NCI-H2107 treated with DMSO at 0.1 percent for 48 hours (cell line): ENCODE measurements around the gene SCAF1.

Experiments used
- DNase-seq: peaks from one replicate; lab custom pipeline; 2025; ENCODE audit not compliant: unreplicated experiment; lab: John Stamatoyannopoulos, UW

SCAF1 gene

DNA sequence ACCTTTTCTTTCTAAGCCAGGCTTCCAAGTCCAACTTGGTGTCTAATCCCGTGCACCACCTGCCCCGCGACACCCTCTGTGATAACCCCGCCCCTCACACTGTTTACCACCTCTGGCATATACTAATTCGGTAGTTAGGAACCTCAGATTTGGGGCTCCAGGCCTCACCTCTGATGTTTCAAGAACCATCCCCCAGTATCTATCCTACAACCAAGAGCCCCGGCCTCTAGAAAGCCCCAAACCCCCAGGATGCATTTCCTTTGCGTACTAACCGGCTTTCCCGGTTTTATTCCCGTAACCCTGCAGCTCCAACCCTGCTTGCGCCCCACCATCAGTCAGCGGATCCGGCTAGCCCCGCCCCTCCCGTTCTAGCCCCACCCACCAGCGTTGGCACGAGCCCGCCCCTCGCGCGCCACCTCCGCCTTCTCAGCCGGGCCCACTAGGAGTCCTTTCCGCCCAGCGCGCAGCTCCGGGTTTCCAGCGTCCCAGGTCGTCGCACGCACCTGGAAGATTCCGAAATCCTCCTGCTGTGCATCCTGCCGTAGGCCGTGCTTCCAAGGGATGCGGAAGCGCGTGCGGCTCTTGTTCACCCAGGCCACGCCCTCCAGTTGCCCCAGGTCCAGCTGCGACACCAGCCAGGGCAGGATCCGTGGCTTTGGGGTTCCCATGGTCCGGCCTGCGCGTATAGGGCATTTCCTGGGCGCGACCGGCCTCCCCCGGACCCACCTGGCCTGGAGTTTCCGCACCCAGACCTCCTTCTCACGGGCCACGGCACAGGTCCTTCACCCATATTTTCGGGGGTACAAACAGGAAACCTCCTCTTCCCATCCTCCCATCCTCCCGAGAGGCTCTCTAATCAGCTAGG lies 22.4 kb downstream of the SCAF1 start:
- DNase-seq: peak; percentile 70

DNA sequence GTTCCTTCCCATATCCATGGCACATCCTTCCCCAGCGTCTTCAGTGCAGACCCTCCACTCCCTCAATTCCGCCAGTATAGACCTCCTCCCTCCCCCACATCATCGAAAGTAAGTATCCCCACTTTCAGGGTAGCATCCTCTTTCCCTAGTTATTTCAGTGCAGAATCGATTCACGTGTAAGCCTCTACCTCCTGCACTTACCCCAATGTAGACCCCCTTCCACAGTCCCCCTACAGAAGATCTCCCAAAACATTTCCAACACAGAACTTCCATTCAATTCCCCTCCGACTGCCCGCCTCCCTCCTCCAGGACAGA lies 23.0 kb downstream of the SCAF1 start:
- DNase-seq: no peak

DNA sequence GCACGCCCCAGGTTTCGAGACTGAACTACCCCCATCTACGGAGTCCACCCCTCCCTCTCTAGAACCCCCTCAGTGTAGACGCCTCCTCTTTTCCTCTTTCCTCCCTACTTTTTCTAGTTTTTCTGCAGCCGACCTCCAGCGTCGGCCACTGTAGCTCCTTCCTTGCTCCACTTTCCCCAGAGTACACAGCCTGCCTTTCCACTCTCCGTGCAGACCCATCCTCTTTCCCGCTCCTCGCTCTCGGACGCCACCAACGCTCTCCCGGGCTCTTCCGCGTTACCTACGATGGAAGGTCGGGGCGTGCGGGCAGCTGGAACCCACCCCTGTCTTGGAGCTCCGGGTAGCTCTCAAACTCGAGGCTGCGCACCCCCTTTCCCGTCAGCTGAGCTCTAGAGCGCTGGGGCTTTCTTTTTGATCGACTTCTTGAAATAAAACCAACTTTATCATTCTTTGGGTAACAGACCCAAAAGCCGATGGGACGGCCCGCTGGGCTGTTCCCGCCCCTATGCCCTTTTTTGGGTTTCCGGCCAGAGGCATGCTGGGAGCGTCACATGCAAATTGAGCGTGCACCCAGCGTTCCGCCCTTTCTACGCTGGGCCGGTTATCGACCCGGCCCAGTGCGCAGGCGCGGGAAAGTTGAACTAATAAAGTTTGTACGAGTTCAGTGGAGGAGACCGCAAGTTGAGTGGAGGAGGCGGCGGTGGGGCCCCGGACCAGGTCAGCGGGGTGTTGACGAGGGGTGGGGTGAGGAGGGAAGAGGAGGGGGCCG lies 23.5 kb downstream of the SCAF1 start, which contains the start of the genes BCL2L12 and IRF3:
BCL2L12 (plus strand) TSS at position 583 of the 769 bp plus-strand sequence. CDS start 760 bp downstream, outside the sequence.
IRF3 (minus strand) TSS at position 507 of the 769 bp plus-strand sequence. CDS start 1,019 bp downstream, outside the sequence.
- DNase-seq: peak; percentile 91

DNA sequence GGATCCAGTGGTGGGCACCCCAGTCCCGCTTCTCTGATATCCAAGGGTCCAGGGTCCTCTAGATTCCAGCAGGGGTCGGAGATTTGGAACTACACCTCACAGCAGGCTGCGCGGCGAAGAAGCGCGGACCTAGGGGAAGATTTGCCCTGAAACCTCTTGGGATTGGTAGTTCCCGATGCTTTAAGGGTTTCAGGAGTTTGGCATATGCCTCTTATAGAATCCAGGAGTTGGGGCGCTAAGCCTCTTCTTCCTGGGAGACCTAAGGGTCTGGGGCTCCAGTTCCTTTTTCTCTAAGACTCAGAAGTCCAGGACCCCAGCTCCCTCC lies 24.1 kb downstream of the SCAF1 start:
- DNase-seq: no peak

DNA sequence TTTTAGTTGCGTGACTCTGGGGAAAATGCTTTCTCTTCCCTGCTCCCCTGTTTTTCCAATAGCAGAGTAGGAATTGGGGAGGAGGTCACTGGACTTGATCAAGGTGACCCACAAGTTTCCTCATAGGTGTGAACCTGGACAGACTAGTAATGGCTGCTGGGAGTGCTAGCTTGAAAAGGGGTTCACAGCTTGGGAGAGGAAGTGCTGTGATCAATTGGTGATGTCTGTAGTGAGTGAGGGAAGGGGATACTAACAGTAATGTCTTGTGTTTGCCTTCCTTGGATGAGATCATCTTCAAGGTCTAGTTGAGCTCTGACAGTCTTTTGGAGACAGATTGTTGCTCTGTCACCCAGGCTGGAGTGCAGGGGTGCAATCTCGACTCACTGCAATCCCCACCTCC lies 25.5 kb downstream of the SCAF1 start:
- no peak for DNase-seq

DNA sequence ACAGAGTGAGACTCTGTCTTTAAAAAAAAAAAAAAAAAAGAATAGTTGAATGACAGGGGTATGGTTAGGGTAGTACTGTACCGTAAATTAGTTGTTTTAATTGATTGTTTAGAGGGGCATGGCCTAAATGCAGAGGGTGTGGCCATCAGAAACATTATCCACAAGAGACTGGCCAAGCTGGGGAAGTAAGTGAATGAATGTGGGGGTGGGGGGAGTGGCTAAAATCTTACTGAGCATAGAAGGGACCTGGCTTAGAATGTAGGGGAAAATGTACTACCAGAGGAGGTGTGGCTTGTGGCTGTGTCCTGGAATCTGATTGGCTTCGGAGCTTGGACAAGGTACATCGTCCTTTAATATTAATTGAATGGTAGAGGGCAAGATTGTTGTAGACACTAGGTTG lies 27.5 kb downstream of the SCAF1 start:
- no peak for DNase-seq

DNA sequence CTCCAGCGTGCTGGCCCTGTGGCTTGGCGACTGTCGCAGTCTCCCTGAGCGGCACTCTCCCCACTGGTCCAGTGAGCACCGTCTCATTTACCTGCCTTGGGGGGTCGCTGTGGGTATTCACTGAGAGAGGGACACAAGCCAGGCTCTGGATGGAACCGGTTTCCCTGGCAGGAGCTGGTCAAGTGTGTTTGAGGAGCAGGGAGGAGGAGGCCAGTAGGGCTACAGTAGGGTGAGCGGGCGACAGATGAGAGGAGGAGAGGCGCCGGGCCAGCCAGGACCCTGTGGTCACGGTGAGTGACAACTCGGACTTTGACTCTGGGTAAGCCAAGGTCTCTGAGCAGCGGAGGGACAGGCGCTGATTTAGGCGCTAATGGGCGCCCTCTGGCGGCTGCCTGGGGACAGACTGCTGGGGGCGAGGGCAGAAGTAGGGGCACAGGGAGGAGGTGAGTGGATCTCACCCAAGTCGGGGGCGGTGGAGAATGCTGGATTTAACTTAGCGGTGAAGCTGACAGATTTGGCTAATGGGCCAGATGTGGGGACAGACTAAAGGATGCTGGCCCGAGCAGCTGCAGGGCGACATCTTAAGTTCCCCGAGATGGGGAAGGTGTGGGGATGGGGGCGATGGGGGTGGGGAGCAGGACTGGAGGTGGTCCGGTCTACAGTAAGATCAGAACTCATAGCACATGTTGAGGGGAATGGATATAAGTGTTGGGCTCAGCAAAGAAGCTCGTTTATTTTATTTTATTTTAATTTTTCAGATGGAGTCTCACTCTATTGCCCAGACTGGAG lies 30.3 kb downstream of the SCAF1 start:
- peak; percentile 46 for DNase-seq

DNA sequence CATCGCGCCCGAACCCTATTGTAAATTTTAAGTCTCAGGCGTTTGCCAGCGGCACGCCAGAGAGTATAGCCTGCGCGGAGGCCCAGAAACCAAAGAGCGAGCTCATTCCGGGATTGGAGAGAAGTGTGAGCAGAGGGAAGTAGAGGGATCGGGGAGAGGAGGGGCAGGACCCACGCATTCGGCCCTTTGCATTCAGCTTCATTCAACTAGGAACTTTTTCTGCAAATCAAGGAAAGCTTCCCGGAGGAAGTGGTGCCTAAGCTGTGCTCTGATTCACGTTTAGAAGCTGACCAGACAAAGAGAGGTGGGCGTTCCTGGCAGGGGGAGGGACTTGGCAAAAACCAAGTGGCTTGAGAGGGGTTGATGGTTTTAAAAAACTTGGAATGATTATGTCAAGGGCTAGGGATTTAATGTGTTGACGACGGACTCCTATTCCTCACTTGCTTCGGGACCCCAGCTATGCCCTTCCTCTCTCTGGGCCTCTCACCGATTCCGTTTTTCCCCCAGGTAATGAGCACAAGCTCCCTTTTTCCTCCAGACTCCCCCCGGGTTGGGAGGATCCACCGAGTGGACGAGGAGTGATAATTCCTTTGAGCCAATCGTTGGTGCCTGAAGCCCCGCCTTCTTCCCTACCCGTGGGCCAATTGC lies 34.3 kb downstream of the SCAF1 start:
- DNase-seq: peak; percentile 89

DNA sequence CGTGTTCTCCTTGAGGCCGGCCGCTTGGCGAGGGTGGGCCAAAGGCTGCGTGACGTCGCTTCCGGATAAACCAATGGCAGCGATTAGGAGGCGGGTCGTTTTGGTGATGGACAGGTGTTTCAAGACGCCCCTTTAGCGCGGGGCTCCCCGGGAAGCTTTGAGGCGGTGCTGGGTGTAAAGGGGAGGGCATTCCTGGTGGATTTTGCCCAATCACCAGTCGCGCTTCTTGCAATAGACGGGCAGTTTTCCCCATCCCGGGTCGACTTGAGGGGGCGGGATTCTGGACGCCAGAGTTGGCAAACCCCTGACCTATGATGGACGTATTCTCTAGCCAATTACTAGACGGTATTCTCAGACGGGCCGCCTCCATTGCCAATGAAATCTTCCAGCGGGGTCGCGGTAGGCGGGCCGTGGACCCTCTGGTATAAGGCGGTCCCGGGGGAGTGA lies 34.8 kb downstream of the SCAF1 start:
- DNase-seq: peak; percentile 100

DNA sequence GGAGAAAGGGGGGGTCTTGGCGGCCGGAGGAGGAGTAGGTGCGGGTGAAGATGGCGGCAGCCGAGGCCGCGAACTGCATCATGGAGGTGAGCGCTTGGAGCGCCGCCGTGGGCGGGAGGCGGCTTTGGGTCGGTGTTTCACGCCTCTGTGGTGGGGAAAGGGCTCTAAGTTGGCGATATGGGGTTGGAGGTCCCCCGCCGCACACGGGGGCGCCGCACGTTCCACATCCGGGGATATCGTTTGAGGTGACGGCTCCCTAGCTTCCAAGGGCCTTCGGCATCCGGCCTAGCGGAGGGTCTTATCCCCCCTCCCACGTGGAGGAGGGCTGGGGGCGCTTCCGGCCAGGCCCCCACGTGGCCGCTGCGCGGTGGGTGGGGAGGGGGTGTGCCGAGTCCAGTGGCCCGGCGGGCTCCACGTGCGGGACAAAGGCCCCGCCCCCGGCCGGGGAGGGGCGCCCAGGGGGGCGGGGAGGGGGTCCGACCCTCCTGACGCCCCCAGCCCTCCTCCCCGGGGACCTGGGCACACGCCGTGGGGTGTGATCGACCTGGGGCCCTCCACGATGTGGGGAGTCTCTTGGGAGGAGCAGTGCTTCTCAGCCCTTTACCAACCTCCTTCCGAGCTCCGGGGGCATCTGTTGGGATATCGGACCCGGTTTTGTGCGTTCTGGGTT lies 35.4 kb downstream of the SCAF1 start, which contains the start of gene PRMT1:
PRMT1 (plus strand) TSS at position 41 of the 670 bp plus-strand sequence; CDS start at position 51, 10 bp downstream.
- DNase-seq: no peak

DNA sequence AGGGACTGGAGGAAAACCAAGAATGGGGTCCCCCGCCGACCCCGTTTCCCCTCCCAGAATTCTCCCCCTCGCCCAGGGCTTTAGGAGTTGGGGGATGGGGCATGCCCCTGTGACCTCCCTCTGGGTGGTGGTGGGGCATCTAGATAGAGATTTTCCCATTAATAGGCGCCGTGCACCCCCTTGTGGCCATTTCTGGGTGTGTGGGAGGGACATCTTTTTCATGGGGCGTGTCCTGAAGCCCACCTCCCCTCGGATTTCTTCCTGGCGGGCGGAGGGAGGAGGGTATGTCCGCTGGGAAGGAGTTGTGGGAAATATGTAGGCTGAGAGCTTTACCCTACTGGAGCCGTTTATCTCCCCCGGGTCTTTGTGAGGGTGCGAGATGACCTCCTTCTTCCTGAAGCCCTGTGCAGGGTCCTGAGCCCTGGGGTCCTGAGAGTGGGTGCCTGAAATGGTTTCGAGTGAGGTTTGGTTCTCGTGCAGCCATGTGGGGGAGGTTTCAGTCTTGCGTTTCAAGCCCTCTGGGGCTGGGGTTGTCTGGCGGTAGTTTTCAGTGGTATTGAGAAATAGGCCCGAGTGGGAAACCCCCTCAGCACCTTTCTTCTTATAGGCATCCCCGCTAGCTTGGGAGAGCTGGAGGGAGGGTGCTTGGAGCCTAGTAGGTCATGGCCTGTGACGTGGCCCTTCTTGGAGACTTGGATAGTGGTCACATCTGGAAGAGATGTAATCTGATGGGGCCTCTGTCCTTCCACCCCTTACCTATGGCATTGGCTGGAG lies 36.1 kb downstream of the SCAF1 start:
- peak; percentile 32 for DNase-seq

DNA sequence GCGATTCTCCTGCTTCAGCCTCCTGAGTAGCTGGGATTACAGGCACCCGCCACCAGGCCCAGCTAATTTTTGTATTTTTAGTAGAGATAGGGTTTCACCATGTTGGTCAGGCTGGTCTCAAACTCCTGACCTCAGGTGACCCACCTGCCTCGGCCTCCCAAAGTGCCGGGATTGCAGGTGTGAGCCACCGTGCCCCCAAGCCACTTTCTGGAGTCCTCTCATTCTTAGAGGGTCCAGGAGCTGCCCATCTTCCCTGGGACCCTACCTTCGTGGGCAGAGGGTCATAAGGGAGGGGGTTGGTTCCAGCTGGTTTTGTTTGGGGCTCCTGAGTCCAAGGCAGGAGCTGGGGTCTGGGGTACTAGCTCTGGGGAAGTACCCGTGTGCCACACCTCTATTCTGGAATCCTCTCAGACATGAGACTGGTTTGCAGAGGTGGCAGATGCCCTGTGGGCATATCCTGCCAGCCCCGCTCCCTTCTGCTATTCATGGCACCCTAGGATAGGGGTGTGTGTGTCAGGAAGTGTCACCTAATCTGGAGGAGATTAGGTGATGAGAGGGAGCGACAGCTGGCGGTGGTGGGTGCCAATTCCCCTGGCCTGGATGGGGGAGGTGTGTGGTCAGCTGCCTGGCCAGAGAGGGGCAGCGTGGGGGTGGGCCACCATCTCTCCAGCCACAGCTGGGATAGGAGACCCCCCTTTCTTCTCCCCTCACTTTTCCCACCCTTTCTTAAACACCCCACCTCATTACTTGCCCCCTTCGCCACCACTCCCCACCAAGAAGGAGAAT lies 37.2 kb downstream of the SCAF1 start:
- no peak for DNase-seq

DNA sequence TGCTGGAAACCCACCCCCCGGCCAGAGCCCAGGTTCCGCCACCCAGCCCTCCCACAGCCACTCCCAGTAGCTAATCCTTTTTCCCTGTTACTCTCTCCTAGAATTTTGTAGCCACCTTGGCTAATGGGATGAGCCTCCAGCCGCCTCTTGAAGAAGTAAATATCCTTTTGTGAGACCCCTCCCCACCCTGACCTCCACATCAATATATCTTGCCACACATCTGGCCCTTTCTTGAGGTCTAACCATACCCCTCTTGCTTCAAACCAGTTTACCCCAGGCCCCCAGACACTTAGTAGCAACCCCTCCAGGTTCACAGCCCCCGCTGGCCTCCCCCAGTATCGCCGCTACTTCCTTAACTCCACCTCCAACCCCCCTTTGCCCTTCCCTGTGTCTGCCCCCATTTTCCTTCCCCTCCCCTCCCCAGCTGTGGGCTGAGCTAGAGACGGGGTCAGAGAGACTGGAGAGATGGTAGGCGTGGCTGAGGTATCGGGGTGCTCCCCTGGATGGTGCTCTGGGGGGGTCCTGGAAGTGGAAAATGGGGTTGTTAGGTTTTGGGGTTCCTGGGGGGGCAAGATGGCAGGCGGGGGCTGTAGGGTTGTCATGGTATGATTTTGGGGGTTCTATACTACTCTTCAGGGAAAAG lies 37.9 kb downstream of the SCAF1 start:
- no peak for DNase-seq

DNA sequence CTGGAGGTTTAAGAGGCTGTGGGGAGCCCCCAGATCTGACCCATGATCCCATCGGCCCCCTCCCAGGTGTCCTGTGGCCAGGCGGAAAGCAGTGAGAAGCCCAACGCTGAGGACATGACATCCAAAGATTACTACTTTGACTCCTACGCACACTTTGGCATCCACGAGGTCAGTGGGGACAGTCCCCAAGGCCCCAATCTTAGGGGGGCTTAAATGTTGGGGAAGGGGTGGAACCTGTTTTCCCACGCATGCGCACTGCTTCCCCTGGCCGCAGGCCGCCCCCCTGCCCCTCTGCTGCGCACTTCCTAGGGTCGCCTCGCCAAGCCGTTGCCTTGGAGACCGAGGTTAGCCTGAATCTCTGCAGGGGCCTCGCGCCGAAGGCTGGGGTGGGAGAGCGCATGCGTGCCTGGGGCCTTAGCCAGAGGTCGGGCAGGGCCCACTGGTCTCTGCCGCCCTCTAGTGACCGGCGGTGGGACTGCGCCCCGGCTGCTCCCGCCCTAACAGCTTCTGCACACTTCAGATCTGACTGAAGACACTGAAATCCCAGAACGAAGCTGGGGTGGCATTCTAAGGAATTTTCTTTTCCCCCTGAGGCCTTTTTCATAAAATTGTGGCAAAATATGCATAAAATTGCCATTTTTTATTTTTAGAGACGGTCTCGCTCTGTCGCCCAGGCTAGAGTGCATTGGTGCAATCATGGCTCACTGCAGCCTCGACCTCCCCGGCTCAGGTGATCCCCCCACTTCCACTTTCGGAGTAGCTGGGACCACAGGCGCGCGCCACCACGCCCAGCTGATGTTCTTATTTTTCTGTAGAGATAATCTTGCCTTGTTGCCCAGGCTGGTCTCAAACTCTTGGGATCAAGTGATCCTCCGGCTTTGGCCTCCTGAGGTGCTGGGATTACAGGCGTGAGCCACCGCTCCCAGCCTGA lies 38.7 kb downstream of the SCAF1 start:
- DNase-seq: peak; percentile 83

DNA sequence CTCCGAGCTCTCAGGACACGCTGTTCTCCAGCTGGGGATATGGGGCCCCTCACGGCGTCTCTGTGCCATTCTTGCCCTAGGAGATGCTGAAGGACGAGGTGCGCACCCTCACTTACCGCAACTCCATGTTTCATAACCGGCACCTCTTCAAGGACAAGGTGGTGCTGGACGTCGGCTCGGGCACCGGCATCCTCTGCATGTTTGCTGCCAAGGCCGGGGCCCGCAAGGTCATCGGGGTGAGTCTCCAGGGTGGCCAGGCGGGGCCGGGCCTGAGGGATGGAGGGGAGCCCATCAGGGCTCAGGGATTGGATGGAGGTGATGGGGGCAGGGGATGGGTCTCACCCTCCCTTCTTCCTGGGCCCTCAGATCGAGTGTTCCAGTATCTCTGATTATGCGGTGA lies 39.8 kb downstream of the SCAF1 start:
- DNase-seq: no peak

DNA sequence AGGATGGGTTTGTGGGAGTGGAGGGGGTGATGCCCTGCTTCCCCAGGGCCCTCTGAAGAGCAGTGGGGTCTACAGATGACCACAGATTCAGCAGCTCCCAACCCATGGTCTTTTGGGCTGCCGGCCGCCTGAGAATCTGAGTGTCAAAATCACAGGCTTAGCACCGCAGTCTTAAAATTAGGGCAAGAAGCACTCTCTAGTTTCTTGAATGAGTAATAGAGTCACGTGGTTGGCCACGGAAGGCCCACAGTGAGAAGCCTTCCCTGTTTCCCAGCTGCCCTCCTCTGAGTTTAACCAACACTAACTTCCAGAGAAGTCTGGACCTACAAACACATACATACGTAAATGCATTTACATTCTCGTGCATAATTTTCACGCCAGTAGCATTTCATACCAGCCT lies 40.3 kb downstream of the SCAF1 start:
- no peak for DNase-seq

DNA sequence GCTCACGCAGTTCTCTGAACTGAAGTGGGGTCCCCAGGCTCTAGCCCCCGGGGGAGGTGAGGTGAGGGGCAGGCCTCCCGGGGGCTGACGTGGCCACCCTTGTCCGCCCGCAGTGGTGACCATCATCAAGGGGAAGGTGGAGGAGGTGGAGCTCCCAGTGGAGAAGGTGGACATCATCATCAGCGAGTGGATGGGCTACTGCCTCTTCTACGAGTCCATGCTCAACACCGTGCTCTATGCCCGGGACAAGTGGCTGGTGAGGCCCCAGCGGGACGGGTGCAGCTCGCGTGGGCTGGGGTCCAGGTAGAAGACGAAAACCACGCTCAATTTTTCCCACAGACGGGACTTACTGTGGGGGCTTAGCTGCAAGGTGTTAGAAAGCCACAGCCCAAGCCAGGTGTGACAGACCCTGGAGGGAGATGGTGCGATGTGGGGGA lies 41.8 kb downstream of the SCAF1 start:
- DNase-seq: no peak
